GM12892 (cell line): ENCODE measurements around the gene GOLGA6B.

ENCODE experiments used
- POLR2A ChIP-seq: IDR thresholded peaks from 2 replicates; pipeline ENCODE4 v1.6.1; 2011; ENCODE audit warnings: low read depth, low read length, control low read depth
- POLR2AphosphoS5 ChIP-seq: IDR thresholded peaks from 2 replicates; pipeline ENCODE4 v1.6.1; 2011; ENCODE audit warnings: low read depth, low read length, control low read depth
- TAF1 ChIP-seq: IDR thresholded peaks from 2 replicates; pipeline ENCODE4 v1.6.1; 2011; ENCODE audit warnings: low read depth, mild to moderate bottlenecking, control low read depth, low read length, borderline replicate concordance

DNA sequence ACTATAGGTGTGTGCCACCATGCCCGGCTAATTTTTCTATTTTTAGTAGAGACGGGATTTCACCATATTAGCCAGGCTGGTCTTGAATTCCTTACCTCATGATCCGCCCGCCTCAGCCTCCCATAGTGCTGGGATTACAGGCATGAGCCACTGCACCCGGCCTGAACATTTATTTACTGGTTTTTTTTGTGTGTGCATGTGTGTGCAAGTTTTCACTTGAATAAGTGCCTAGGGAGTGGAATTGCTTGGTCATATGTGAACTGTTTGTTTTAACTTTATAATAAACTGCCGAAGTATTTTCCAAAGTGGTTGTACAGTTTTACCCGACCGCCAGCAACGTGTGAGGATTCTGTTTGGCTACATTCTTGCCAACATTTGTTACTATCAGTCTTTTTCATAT lies 45.6 kb downstream of the GOLGA6B start:
- TF ChIP-seq POLR2AphosphoS5 (no peak), POLR2A (no peak), TAF1 (no peak)
